Measurements from ENCODE around the gene ATP8B1. TPM values are rescaled to one million over a fixed set of nuclear protein-coding genes. Genes with fewer than 3 reads are reported as not detected.

ATP8B1 gene
- total RNA-seq, 2 experiments from 2014 or later: not detected

DNA sequence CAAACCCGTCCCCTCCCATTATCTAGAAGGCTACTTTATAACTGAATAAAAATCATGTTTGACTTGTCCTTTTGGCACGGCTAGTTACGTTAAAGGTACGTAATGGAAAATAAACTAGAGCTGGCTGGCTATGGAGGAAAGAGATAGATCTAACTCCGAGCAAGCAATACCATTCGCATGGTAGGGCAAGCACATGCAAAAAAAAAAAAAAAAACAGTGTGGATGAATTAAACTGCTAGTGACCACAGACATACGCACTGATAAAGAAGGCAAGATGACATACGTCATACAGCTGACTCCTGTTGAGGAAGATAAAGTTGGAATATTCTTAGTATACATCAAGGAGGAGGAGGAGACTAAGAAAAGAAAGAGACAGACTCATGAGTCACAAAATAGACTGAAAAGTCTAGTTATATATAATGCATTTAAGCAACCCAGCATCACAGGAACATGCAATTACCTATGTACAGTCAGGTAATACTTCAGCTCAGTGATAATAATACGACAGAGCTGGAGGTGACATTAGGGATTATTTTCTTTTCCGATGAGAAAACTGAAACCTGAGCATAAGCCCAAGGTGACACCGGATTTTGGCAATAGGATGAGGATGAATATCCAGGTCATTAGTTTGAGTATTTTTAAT, 143.5 kb downstream of the ATP8B1 start:
- Histone ChIP-seq H3K27me3 (ENCODE audit: control insufficient read depth in 1 of 2, insufficient read depth in 2 of 2, low read length in 2 of 2) (no peaks in the 10 kb centered on the region), H3K4me1 (ENCODE audit: insufficient read depth, low read length) (peaks cover 5% of the 10 kb centered on the region), H3K9me3 (ENCODE audit: control insufficient read depth in 1 of 2, insufficient read depth in 1 of 2, low read length in 2 of 2) (peaks cover 3 to 10% of the 10 kb centered on the region in 2 experiments), H3K27ac (ENCODE audit: low read depth in 1 of 2, low read length in 2 of 2) (no peak overlapping the region), H3K4me3 (ENCODE audit: low read length) (no peak overlapping the region), H3K36me3 (ENCODE audit: insufficient read depth, low read length) (no peaks in the 10 kb centered on the region)
- H3K36me3 Mint-ChIP-seq (ENCODE audit: low read depth): peaks cover 23% of the 10 kb centered on the region
- intact Hi-C loops (cut with DNase I, micrococcal nuclease): no loop called here
- TF ChIP-seq, protein P1, sequence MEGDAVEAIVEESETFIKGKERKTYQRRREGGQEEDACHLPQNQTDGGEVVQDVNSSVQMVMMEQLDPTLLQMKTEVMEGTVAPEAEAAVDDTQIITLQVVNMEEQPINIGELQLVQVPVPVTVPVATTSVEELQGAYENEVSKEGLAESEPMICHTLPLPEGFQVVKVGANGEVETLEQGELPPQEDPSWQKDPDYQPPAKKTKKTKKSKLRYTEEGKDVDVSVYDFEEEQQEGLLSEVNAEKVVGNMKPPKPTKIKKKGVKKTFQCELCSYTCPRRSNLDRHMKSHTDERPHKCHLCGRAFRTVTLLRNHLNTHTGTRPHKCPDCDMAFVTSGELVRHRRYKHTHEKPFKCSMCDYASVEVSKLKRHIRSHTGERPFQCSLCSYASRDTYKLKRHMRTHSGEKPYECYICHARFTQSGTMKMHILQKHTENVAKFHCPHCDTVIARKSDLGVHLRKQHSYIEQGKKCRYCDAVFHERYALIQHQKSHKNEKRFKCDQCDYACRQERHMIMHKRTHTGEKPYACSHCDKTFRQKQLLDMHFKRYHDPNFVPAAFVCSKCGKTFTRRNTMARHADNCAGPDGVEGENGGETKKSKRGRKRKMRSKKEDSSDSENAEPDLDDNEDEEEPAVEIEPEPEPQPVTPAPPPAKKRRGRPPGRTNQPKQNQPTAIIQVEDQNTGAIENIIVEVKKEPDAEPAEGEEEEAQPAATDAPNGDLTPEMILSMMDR (IDR thresholded peaks at IDR 0.05): no peak
- ChIA-PET CTCF (no interaction called here), POLR2A (no interaction called here)
- no peak overlapping the region for H3K27ac Mint-ChIP-seq
- ATAC-seq (ENCODE audit: poor library complexity): no peak
- no peak overlapping the region for H3K4me3 Mint-ChIP-seq
- peaks cover 5% of the 10 kb centered on the region for H3K9me3 Mint-ChIP-seq
- DNase-seq: no peak
- H3K27me3 Mint-ChIP-seq: no peaks in the 10 kb centered on the region
- peaks cover 24% of the 10 kb centered on the region for H3K4me1 Mint-ChIP-seq (ENCODE audit: low read depth)

DNA sequence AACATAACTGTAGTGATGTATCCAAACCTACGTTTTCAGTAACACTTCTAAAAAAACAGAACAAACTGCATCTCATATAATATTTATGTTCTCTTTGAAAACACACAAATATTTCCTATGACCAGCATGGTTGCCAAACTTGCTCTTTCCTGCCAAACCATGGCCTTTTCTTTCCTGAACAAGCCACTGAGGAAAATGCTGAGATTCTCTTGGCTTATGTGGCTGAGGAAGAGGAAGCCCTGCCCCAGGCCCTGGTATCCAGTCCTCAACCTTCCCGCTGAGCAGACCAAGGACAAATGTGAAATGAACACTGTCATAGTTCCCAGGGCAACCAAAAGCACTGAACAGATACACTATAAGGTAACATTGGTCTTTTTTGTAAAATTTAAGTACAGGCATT, 145.6 kb downstream of the ATP8B1 start:
- peaks cover 12% of the 10 kb centered on the region for H3K4me1 Mint-ChIP-seq (ENCODE audit: low read depth)
- no peak for DNase-seq
- POLR2A ChIA-PET: no interaction called here

DNA sequence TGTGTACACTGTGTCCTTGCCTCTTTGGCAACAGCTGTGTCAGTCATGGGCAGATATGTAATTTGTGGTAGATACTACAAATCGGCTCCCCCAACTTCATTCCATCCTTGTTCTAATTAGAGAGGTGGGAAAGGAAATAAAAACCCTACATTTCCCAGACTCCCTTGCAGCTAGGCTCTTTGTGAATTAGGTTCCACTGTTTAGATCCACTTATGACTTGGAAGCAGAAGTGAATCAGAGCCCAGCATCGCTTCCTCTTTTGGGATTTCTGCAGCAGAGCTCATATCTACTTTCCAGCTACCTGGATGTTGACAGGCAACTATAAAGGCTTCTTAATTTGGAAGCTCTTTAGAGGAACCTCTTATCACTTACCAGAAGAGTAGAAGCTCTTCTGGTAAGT, 147.4 kb downstream of the ATP8B1 start:
- ATAC-seq (ENCODE audit: poor library complexity) (no peak), DNase-seq (no peak)
- Histone ChIP-seq H3K27ac (ENCODE audit: low read depth in 1 of 2, low read length in 2 of 2) (no peak overlapping the region), H3K4me1 (ENCODE audit: insufficient read depth, low read length) (no peaks in the 10 kb centered on the region), H3K4me3 (ENCODE audit: low read length) (no peak overlapping the region), H3K36me3 (ENCODE audit: insufficient read depth, low read length) (no peaks in the 10 kb centered on the region), H3K9me3 (ENCODE audit: control insufficient read depth in 1 of 2, insufficient read depth in 1 of 2, low read length in 2 of 2) (peaks cover 7 to 10% of the 10 kb centered on the region in 2 experiments), H3K27me3 (ENCODE audit: control insufficient read depth in 1 of 2, insufficient read depth in 2 of 2, low read length in 2 of 2) (no peaks in the 10 kb centered on the region)
- H3K4me3 Mint-ChIP-seq: no peak overlapping the region
- POLR2A ChIA-PET: no interaction called here
- CTCF ChIA-PET: no interaction called here
- TF ChIP-seq, protein P1 (IDR thresholded peaks at IDR 0.05): no peak
- peaks cover 31% of the 10 kb centered on the region for H3K36me3 Mint-ChIP-seq (ENCODE audit: low read depth)
- intact Hi-C loops (cut with DNase I, micrococcal nuclease): no loop called here
- H3K9me3 Mint-ChIP-seq: peaks cover 5% of the 10 kb centered on the region
- no peaks in the 10 kb centered on the region for H3K27me3 Mint-ChIP-seq
- H3K27ac Mint-ChIP-seq: no peak overlapping the region
- peaks cover 12% of the 10 kb centered on the region for H3K4me1 Mint-ChIP-seq (ENCODE audit: low read depth)

More for the DNA sequence above, 145.6 kb downstream of the ATP8B1 start:
- H3K4me1 ChIP-seq (ENCODE audit: insufficient read depth, low read length): peaks cover 2% of the 10 kb centered on the region
- Mint-ChIP-seq H3K27ac (no peak overlapping the region), H3K4me3 (no peak overlapping the region), H3K36me3 (ENCODE audit: low read depth) (peaks cover 25% of the 10 kb centered on the region), H3K27me3 (no peaks in the 10 kb centered on the region), H3K9me3 (peaks cover 5% of the 10 kb centered on the region)
- H3K4me3 ChIP-seq (ENCODE audit: low read length): no peak overlapping the region
- intact Hi-C loops (cut with DNase I, micrococcal nuclease): no loop called here
- H3K9me3 ChIP-seq (ENCODE audit: control insufficient read depth in 1 of 2, insufficient read depth in 1 of 2, low read length in 2 of 2): peaks cover 7 to 10% of the 10 kb centered on the region in 2 experiments
- no peak for ATAC-seq (ENCODE audit: poor library complexity)
- no peak overlapping the region for H3K27ac ChIP-seq (ENCODE audit: low read depth in 1 of 2, low read length in 2 of 2)
- CTCF ChIA-PET: no interaction called here
- H3K27me3 ChIP-seq (ENCODE audit: control insufficient read depth in 1 of 2, insufficient read depth in 2 of 2, low read length in 2 of 2): no peaks in the 10 kb centered on the region
- TF ChIP-seq, protein P1 (IDR thresholded peaks at IDR 0.05): no peak
- no peaks in the 10 kb centered on the region for H3K36me3 ChIP-seq (ENCODE audit: insufficient read depth, low read length)
